ENCODE data around the gene KMT2E.

Gene KMT2E

GRCh38 chr7:105009667-105010503, 4.1 kb upstream of the KMT2E start:
- no peak for TF ChIP-seq CTCF (IDR thresholded peaks at IDR 0.05; ENCODE audit: low read depth, low read length)
- DNase-seq: no peak
- Histone ChIP-seq H3K36me3 (peaks cover 61% of the 10 kb centered on the region), H3K4me3 (ENCODE audit: low read depth, low read length) (no peak overlapping the region; the same call in 1 of the 2 replicates), H3K27me3 (ENCODE audit: insufficient read depth, low read depth, severe bottlenecking) (no peaks in the 10 kb centered on the region), H3K27ac (0 out of 2 replicates have a peak overlapping the region, but pooled peaks have one; percentile 19), H3K9me3 (ENCODE audit: severe bottlenecking) (no peaks in the 10 kb centered on the region)

- Histone ChIP-seq H3K9me3 (ENCODE audit: severe bottlenecking) (no peaks in the 10 kb centered on the region), H3K27me3 (ENCODE audit: insufficient read depth, low read depth, severe bottlenecking) (no peaks in the 10 kb centered on the region), H3K27ac (peak overlapping the region; percentile 100; the same call in 1 of the 2 replicates), H3K36me3 (peaks cover 57% of the 10 kb centered on the region), H3K4me3 (ENCODE audit: low read depth, low read length) (peak overlapping the region; percentile 84)
- TF ChIP-seq CTCF (IDR thresholded peaks at IDR 0.05; ENCODE audit: low read depth, low read length): no peak
- no peak for DNase-seq
These were observed 3.4 kb upstream of the KMT2E start for GRCh38 chr7:105010504-105011130.

- Histone ChIP-seq H3K36me3 (peaks cover 54% of the 10 kb centered on the region), H3K27ac (peak overlapping the region; percentile 100)
- no peak for DNase-seq
These were observed 2.7 kb upstream of the KMT2E start for GRCh38 chr7:105011141-105011830.

GRCh38 chr7:105011831-105012502, 2.0 kb upstream of the KMT2E start:
- Histone ChIP-seq H3K27ac (peak overlapping the region; percentile 100), H3K9me3 (ENCODE audit: severe bottlenecking) (no peaks in the 10 kb centered on the region), H3K36me3 (peaks cover 51% of the 10 kb centered on the region), H3K4me3 (ENCODE audit: low read depth, low read length) (peak overlapping the region; percentile 84), H3K27me3 (ENCODE audit: insufficient read depth, low read depth, severe bottlenecking) (no peaks in the 10 kb centered on the region)
- DNase-seq: no peak
- no peak for TF ChIP-seq CTCF (IDR thresholded peaks at IDR 0.05; ENCODE audit: low read depth, low read length)

More at GRCh38 chr7:105011141-105011830, 2.7 kb upstream of the KMT2E start:
- Histone ChIP-seq H3K9me3 (ENCODE audit: severe bottlenecking) (no peaks in the 10 kb centered on the region), H3K4me3 (ENCODE audit: low read depth, low read length) (peak overlapping the region; percentile 84), H3K27me3 (ENCODE audit: insufficient read depth, low read depth, severe bottlenecking) (no peaks in the 10 kb centered on the region)
- TF ChIP-seq CTCF (IDR thresholded peaks at IDR 0.05; ENCODE audit: low read depth, low read length): no peak

- Histone ChIP-seq H3K4me3 (ENCODE audit: low read depth, low read length) (peak overlapping the region; percentile 84), H3K27me3 (ENCODE audit: insufficient read depth, low read depth, severe bottlenecking) (no peaks in the 10 kb centered on the region), H3K9me3 (ENCODE audit: severe bottlenecking) (no peaks in the 10 kb centered on the region), H3K36me3 (peaks cover 47% of the 10 kb centered on the region), H3K27ac (peak overlapping the region; percentile 100)
- DNase-seq: peak; percentile 97
- TF ChIP-seq CTCF (IDR thresholded peaks at IDR 0.05; ENCODE audit: low read depth, low read length): no peak
These were observed 1.3 kb upstream of the KMT2E start for GRCh38 chr7:105012503-105013220.
